IMR-90 (cell line): ENCODE data around the gene MYCBPAP.

ENCODE experiments used
- POLR2A ChIP-seq: IDR thresholded peaks from 2 replicates; pipeline ENCODE4 v1.6.1; 2012; ENCODE audit warnings: mild to moderate bottlenecking, low read depth, low read length
- RAD21 ChIP-seq: IDR thresholded peaks from 2 replicates; pipeline ENCODE4 v1.6.1; 2012; ENCODE audit warnings: low read length, improper control_type of control experiment
- TF ChIP-seq, protein P1 (sequence below): conservative IDR thresholded peaks from 2 replicates; pipeline ENCODE4 v1.5.1; 2012; ENCODE audit warnings: mild to moderate bottlenecking, low read depth, low read length, improper control_type of control experiment

DNA sequence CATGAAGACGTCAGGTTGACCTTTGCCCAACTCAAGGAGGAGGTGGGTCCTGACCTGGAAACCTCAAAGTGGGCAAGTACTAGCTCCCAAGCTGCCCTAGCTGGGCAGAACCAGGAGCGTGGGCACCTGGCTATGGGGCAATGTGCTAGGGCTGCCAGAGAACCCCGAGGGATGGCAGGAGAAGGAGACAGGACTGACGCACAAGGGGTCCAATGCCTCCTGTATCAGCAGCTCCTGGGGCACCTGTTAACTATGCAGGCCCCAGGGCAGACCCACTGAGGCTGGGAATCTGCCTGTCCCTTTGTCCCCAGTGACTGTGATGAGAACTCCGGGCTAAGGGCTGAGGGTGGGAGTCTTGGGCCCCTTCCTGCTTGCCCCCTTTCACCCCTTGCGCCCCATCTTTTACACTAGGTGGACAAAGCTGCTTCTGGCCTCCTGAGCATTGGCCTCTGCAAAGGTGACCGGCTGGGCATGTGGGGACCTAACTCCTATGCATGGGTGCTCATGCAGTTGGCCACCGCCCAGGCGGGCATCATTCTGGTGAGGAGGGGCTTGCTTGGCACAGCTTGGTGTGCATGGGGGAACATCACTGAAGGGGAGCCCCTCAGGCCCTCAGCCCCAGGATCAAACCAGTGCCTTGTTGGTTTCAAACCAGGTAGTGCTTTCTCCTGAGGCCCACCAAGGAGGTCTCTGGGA, 47.3 kb upstream of the MYCBPAP start:
- TF ChIP-seq RAD21 (no peak), POLR2A (no peak)
- TF ChIP-seq, protein P1, sequence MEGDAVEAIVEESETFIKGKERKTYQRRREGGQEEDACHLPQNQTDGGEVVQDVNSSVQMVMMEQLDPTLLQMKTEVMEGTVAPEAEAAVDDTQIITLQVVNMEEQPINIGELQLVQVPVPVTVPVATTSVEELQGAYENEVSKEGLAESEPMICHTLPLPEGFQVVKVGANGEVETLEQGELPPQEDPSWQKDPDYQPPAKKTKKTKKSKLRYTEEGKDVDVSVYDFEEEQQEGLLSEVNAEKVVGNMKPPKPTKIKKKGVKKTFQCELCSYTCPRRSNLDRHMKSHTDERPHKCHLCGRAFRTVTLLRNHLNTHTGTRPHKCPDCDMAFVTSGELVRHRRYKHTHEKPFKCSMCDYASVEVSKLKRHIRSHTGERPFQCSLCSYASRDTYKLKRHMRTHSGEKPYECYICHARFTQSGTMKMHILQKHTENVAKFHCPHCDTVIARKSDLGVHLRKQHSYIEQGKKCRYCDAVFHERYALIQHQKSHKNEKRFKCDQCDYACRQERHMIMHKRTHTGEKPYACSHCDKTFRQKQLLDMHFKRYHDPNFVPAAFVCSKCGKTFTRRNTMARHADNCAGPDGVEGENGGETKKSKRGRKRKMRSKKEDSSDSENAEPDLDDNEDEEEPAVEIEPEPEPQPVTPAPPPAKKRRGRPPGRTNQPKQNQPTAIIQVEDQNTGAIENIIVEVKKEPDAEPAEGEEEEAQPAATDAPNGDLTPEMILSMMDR: no peak
